HepG2 (cell line): ENCODE results near the gene UBE3B. TPM values are rescaled to one million over a fixed set of nuclear protein-coding genes. Genes with fewer than 3 reads are reported as not detected.

ENCODE experiments used
- ATAC-seq: fragments of 200-7000 bp; cut with Tn5 transposase; 3 replicates; pipeline ENCODE4 v1.9.1; 2020; ENCODE audit warnings: mild to moderate bottlenecking, moderate library complexity
- BruUV-seq: library from RNA; stranded (reverse); fragments of 400-500 nt; replicated peaks from 2 replicates; lab custom pipeline; 2021; lab: Mats Ljungman, UMichigan
- CTCF ChIA-PET: fragments of 300-600 bp; formaldehyde crosslinking; extraction: SDS; loops from one replicate; lab custom pipeline; 2021; ENCODE audit warnings: low total read pairs, inconsistent platforms, low intra/inter-chr PET ratio; lab: Yijun Ruan, JAX
- POLR2A ChIA-PET: fragments of 350-600 bp; sonication (Branson Sonifier 250); formaldehyde crosslinking; loops from one replicate; lab custom pipeline; 2020; ENCODE audit warnings: antibody characterized with exemption, inconsistent platforms; lab: Yijun Ruan, JAX
- DNase-seq: peaks from one replicate; pipeline ENCODE4 v3.0.0-alpha.2; 2015; ENCODE audit warnings: low spot score
- FAIRE-seq: peaks from 3 replicates; lab custom pipeline; 2011; peaks lifted over from hg19 to GRCh38; lab: Jason Lieb, UNC
- H2AFZ ChIP-seq: one replicate; pipeline ENCODE4 v1.6.1; 2011; ENCODE audit warnings: low read length, inconsistent platforms
- H3K27ac ChIP-seq: fragments of 300-600 bp; 3 replicates; pipeline ENCODE4 v1.8.0; 2011; ENCODE audit warnings: mixed run types, mild to moderate bottlenecking, mixed read lengths, low read length, inconsistent platforms; ENCODE audit not compliant: insufficient read depth; ENCODE audit errors: extremely low read length
- H3K27me3 ChIP-seq, 2 experiments: fragments of 200-600 bp in 1 of 2; 2 replicates in 1 of 2; 3 replicates in 1 of 2; pipeline versions ENCODE4 v1.6.0 to v1.8.0; 2011; ENCODE audit warnings: low read length in 2 of 2, mild to moderate bottlenecking in 2 of 2, moderate library complexity in 2 of 2, inconsistent platforms in 1 of 2; ENCODE audit not compliant: insufficient read depth in 2 of 2, control insufficient read depth in 1 of 2
- H3K36me3 ChIP-seq, 2 experiments: fragments of 200-600 bp in 1 of 2; replicated peaks in 1 of 2; 2 replicates in 1 of 2; 3 replicates in 1 of 2; pipeline versions ENCODE4 v1.5.1 to v1.8.0; 2011; ENCODE audit warnings: low read length in 2 of 2, inconsistent platforms in 1 of 2; ENCODE audit not compliant: insufficient read depth in 2 of 2, control insufficient read depth in 1 of 2
- H3K4me1 ChIP-seq: 2 replicates; pipeline ENCODE4 v1.5.1; 2012; ENCODE audit warnings: low read length, inconsistent platforms; ENCODE audit not compliant: insufficient read depth
- H3K4me2 ChIP-seq: 2 replicates; pipeline ENCODE4 v1.6.0; 2011; ENCODE audit warnings: low read depth, low read length, inconsistent platforms
- H3K4me3 ChIP-seq, 3 experiments: fragments of 200-600 bp in 1 of 3; sonication (generic), shearing (Covaris generic) in 1 of 3; replicated peaks in 1 of 3; 2 replicates each; pipeline ENCODE4 v1.5.1; 2011 to 2016; ENCODE audit warnings: low read length in 3 of 3, inconsistent platforms in 2 of 3, low read depth in 2 of 3, mild to moderate bottlenecking in 2 of 3, control low read depth in 1 of 3, mixed read lengths in 1 of 3; ENCODE audit not compliant: insufficient read depth in 1 of 3
- H3K79me2 ChIP-seq: one replicate; pipeline ENCODE4 v1.6.1; 2011; ENCODE audit warnings: low read length, inconsistent platforms; ENCODE audit not compliant: insufficient read depth
- H3K9ac ChIP-seq: 2 replicates; pipeline ENCODE4 v1.6.0; 2011; ENCODE audit warnings: mild to moderate bottlenecking, low read depth, low read length, inconsistent platforms; ENCODE audit not compliant: insufficient read depth
- H3K9me3 ChIP-seq: 2 replicates; pipeline ENCODE4 v1.5.1; 2012; ENCODE audit warnings: mild to moderate bottlenecking, low read length
- H4K20me1 ChIP-seq: 2 replicates; pipeline ENCODE4 v1.6.0; 2011; ENCODE audit warnings: inconsistent platforms, mild to moderate bottlenecking, low read length, moderate library complexity; ENCODE audit not compliant: insufficient read depth
- AGO2 ChIP-seq: fragments of 200-400 bp; formaldehyde crosslinking; optimal IDR thresholded peaks from 2 replicates; pipeline ENCODE3; 2017; ENCODE audit warnings: mild to moderate bottlenecking, low read depth, low read length, moderate library complexity
- HOXA7 ChIP-seq: sonication (generic); formaldehyde crosslinking; IDR thresholded peaks from 2 replicates; pipeline ENCODE4 v1.8.1; 2022; ENCODE audit warnings: mild to moderate bottlenecking, missing genetic modification reagents, moderate library complexity
- MAFG ChIP-seq: sonication (generic); formaldehyde crosslinking; IDR thresholded peaks from 2 replicates; pipeline ENCODE4 v1.5.1; 2020; ENCODE audit warnings: mild to moderate bottlenecking, missing genetic modification reagents
- NFKBIZ ChIP-seq: IDR thresholded peaks from 2 replicates; pipeline ENCODE4 v1.6.1; 2018; ENCODE audit warnings: missing genetic modification reagents, missing compliant biosample characterization
- NR2F2 ChIP-seq: IDR thresholded peaks from 2 replicates; pipeline ENCODE4 v1.6.1; 2012; ENCODE audit warnings: low read depth, inconsistent platforms, borderline replicate concordance
- PCBP2 ChIP-seq: fragments of 200-400 bp; formaldehyde crosslinking; optimal IDR thresholded peaks from 2 replicates; pipeline ENCODE3; 2018; ENCODE audit warnings: low read length, low read depth; ENCODE audit not compliant: poor library complexity, severe bottlenecking
- RBM39 ChIP-seq: fragments of 200-400 bp; formaldehyde crosslinking; IDR thresholded peaks from one replicate; pipeline ENCODE4 v1.6.1; 2018; ENCODE audit warnings: antibody characterized with exemption, mild to moderate bottlenecking, low read depth, low read length; ENCODE audit not compliant: poor library complexity, severe bottlenecking
- SNAI1 ChIP-seq: sonication (generic); formaldehyde crosslinking; IDR thresholded peaks from 2 replicates; pipeline ENCODE4 v1.5.0; 2020; ENCODE audit warnings: mild to moderate bottlenecking, missing genetic modification reagents, borderline replicate concordance
- ZFX ChIP-seq: sonication (generic); formaldehyde crosslinking; IDR thresholded peaks from 2 replicates; pipeline ENCODE4 v1.4.0; 2020; ENCODE audit warnings: mild to moderate bottlenecking, low read depth, missing genetic modification reagents, moderate library complexity
- ZNF136 ChIP-seq: sonication (generic); formaldehyde crosslinking; IDR thresholded peaks from 2 replicates; pipeline ENCODE4 v1.8.1; 2022; ENCODE audit warnings: low read depth, mild to moderate bottlenecking, moderate library complexity, missing genetic modification reagents
- ZNF207 ChIP-seq: fragments of 450-650 bp; IDR thresholded peaks from 2 replicates; pipeline ENCODE4 v1.6.1; 2016; ENCODE audit warnings: antibody characterized with exemption, borderline replicate concordance
- ZNF350 ChIP-seq: sonication (generic); formaldehyde crosslinking; IDR thresholded peaks from 2 replicates; pipeline ENCODE4 v1.4.0; 2020; ENCODE audit warnings: mild to moderate bottlenecking, low read depth, missing genetic modification reagents, borderline replicate concordance
- ZNF496 ChIP-seq: sonication (generic); formaldehyde crosslinking; IDR thresholded peaks from 2 replicates; pipeline ENCODE4 v1.8.1; 2023; ENCODE audit warnings: mild to moderate bottlenecking, moderate library complexity, missing genetic modification reagents; ENCODE audit not compliant: insufficient replicate concordance
- ZNF607 ChIP-seq: sonication (generic); formaldehyde crosslinking; IDR thresholded peaks from 2 replicates; pipeline ENCODE4 v1.5.1; 2020; ENCODE audit warnings: missing genetic modification reagents, mild to moderate bottlenecking, borderline replicate concordance
- ZSCAN25 ChIP-seq: sonication (generic); formaldehyde crosslinking; IDR thresholded peaks from 2 replicates; pipeline ENCODE4 v1.8.0; 2022; ENCODE audit warnings: mild to moderate bottlenecking, missing genetic modification reagents
- WGBS: methylation state at CpG from one replicate; pipeline ENCODE4 v1.1.6; 2017; ENCODE audit warnings: low lambda C conversion rate; 5-methylcytosine and 5-hydroxymethylcytosine counted together
- in situ Hi-C: cut with HindIII; loops from 2 replicates; pipeline ENCODE4 v1.10.0; 2017; ENCODE audit warnings: low pct_unique_long_range_greater_than_20kb; ENCODE audit not compliant: extremely low pct_ligation_motif_present
- intact Hi-C: fragments of 100-400 bp; cut with micrococcal nuclease; formaldehyde crosslinking; loops from one replicate; pipeline ENCODE4 v1.10.0; 2022; ENCODE audit not compliant: unreplicated experiment
- polyA plus RNA-seq, 8 experiments: library from polyadenylated mRNA; depleted of rRNA in 3 of 8; stranded (reverse) in 7 of 8; unstranded in 1 of 8; fragments of >200 nt; fragmentation: Illumina TruSeq in 4 of 8; extraction: Trizol in 4 of 8; gene quantifications; 2 replicates each; pipeline versions ENCODE4 v1.2.1 to v1.2.3, GENCODE V29; 2011 to 2016; ENCODE audit warnings: low read depth in 4 of 8, missing spikeins in 1 of 8, mixed read lengths in 1 of 8; ENCODE audit not compliant: insufficient read depth in 1 of 8
- total RNA-seq, 5 experiments: library from RNA; depleted of rRNA; stranded (reverse); fragments of >200 nt; fragmentation: Illumina TruSeq; extraction: Trizol; gene quantifications; 2 replicates each; pipeline ENCODE4 v1.2.3, GENCODE V29; 2016; ENCODE audit warnings: low read depth in 1 of 5
- TF ChIP-seq, protein P1 (sequence below): sonication (generic); formaldehyde crosslinking; IDR thresholded peaks from 2 replicates; pipeline ENCODE4 v1.5.0; 2020; ENCODE audit warnings: mild to moderate bottlenecking, missing genetic modification reagents, moderate library complexity
- TF ChIP-seq, protein P2 (sequence below): sonication (generic); formaldehyde crosslinking; IDR thresholded peaks from 2 replicates; pipeline ENCODE4 v1.5.1; 2020; ENCODE audit warnings: mild to moderate bottlenecking, missing genetic modification reagents, moderate library complexity
- TF ChIP-seq, protein P3 (sequence below): sonication (generic); formaldehyde crosslinking; IDR thresholded peaks from 2 replicates; pipeline ENCODE4 v1.5.1; 2020; ENCODE audit warnings: mild to moderate bottlenecking, missing genetic modification reagents, borderline replicate concordance

The UBE3B gene
- total and polyA plus RNA-seq, 2 of the 13 experiments (the other 11 are each of a cell fraction or from before 2014, with no cell fraction given): 22.7 to 25.3 TPM

DNA sequence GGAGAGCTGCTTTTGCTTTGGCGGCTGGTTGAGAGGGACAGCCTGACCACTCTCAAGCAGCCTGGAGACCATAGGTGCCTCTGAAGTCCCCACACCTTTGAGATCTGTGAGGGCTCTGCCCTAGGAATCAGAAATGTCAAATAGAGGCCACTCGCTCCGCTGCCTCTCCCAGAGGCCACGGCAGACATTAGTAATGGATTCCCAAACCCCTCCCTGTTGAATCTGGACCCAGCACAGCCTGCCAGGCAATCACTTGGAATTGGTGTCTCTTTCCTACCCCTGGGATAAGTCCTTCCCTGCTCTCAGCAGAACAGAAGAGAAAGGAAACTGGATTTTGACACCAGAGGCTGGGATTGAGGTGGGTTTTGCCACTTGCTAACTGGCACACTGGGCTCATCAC lies 70.8 kb downstream of the UBE3B start (continued):
- TF ChIP-seq ZNF207 (no peak), ZSCAN25 (no peak), MAFG (CRISPR knock-in tag) (no peak), NFKBIZ (CRISPR knock-in tag) (no peak), ZNF350 (CRISPR knock-in tag) (no peak)

DNA sequence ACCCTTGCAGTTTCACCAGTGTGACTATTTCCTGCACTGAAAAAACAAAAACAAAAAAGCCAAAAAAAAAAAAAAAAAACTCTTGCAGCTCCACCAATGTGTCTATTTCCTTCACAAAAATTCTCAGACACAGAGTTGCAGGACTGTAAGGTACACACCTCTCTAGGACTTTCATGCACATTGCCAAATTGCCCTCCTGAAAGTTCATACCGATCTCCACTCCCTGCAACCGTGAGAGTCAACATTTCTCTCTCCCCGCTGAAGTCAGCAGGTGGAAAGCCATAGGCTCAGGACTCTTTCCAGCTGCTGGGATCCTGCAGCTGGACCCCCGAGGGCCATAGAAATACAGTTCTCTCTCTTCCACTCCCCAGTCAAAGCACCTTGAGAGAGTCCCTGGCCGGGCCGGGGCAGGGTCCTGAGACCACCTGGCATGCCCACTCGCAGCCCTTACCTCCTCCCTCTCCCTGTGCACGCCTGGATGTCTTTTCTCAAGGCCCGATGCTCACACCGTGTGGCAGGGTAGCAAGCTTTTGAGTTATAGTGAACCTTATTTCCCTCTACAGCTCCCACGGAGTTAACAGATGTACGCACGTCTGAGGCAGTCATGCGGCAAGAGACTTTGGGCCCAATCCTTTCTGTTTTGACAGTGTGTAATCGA lies 72.3 kb downstream of the UBE3B start:
- no peaks in the 10 kb centered on the region for H3K36me3 ChIP-seq
- no peak overlapping the region for H2AFZ ChIP-seq
- CTCF ChIA-PET: no interaction called here
- H3K27me3 ChIP-seq: peaks cover 11 to 58% of the 10 kb centered on the region in 2 experiments
- no peak overlapping the region for H3K4me3 ChIP-seq
- FAIRE-seq: no peak
- no peaks in the 10 kb centered on the region for H3K79me2 ChIP-seq
- peak overlapping the region; percentile 37; the same call in 1 of the 2 replicates for H3K4me2 ChIP-seq
- POLR2A ChIA-PET: no interaction called here
- H3K4me1 ChIP-seq: peaks cover 54% of the 10 kb centered on the region
- no peaks in the 10 kb centered on the region for H4K20me1 ChIP-seq
- in situ Hi-C loops (no loop called here), intact Hi-C loops (no loop called here)
- peak; percentile 10 for ATAC-seq
- H3K9ac ChIP-seq: no peak overlapping the region
- H3K27ac ChIP-seq: no peak overlapping the region
- 7% methylated on average over 13 of the region's 15 CpGs for WGBS
- DNase-seq: no peak
- H3K9me3 ChIP-seq: no peaks in the 10 kb centered on the region
- BruUV-seq: no TSS peak
- no peak for TF ChIP-seq AGO2
- TF ChIP-seq, protein P1, sequence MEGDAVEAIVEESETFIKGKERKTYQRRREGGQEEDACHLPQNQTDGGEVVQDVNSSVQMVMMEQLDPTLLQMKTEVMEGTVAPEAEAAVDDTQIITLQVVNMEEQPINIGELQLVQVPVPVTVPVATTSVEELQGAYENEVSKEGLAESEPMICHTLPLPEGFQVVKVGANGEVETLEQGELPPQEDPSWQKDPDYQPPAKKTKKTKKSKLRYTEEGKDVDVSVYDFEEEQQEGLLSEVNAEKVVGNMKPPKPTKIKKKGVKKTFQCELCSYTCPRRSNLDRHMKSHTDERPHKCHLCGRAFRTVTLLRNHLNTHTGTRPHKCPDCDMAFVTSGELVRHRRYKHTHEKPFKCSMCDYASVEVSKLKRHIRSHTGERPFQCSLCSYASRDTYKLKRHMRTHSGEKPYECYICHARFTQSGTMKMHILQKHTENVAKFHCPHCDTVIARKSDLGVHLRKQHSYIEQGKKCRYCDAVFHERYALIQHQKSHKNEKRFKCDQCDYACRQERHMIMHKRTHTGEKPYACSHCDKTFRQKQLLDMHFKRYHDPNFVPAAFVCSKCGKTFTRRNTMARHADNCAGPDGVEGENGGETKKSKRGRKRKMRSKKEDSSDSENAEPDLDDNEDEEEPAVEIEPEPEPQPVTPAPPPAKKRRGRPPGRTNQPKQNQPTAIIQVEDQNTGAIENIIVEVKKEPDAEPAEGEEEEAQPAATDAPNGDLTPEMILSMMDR (CRISPR knock-in tag): no peak
- no peak for TF ChIP-seq RBM39
- TF ChIP-seq, protein P2, sequence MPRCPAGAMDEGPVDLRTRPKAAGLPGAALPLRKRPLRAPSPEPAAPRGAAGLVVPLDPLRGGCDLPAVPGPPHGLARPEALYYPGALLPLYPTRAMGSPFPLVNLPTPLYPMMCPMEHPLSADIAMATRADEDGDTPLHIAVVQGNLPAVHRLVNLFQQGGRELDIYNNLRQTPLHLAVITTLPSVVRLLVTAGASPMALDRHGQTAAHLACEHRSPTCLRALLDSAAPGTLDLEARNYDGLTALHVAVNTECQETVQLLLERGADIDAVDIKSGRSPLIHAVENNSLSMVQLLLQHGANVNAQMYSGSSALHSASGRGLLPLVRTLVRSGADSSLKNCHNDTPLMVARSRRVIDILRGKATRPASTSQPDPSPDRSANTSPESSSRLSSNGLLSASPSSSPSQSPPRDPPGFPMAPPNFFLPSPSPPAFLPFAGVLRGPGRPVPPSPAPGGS (CRISPR knock-in tag): no peak
- TF ChIP-seq, protein P3, sequence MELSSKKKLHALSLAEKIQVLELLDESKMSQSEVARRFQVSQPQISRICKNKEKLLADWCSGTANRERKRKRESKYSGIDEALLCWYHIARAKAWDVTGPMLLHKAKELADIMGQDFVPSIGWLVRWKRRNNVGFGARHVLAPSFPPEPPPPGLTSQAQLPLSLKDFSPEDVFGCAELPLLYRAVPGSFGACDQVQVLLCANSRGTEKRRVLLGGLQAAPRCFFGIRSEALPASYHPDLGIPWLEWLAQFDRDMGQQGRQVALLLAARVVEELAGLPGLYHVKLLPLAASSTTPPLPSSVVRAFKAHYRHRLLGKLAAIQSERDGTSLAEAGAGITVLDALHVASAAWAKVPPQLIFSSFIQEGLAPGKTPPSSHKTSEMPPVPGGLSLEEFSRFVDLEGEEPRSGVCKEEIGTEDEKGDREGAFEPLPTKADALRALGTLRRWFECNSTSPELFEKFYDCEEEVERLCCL (CRISPR knock-in tag): no peak
- no peak for TF ChIP-seq ZNF496 (CRISPR knock-in tag)
- TF ChIP-seq SNAI1 (CRISPR knock-in tag): no peak
- no peak for TF ChIP-seq HOXA7 (CRISPR knock-in tag)
- TF ChIP-seq ZNF136: no peak
- TF ChIP-seq ZFX (CRISPR knock-in tag): no peak
- TF ChIP-seq PCBP2: no peak
- TF ChIP-seq ZNF607 (CRISPR knock-in tag): no peak
- no peak for TF ChIP-seq NR2F2
